Naive thymus-derived CD4-positive, alpha-beta T cell (primary cell): ENCODE data around the gene NAA16. TPM values are rescaled to one million over a fixed set of nuclear protein-coding genes. Genes with fewer than 3 reads are reported as not detected.

ENCODE experiments used
- ATAC-seq: fragments of 150-1000 bp; cut with Tn5 transposase; 2 replicates; pipeline ENCODE4 v1.10.0; 2021; ENCODE audit warnings: mild to moderate bottlenecking, moderate library complexity
- CTCF ChIA-PET: fragments of 350-600 bp; sonication (Branson Sonifier 250); formaldehyde crosslinking; loops from one replicate; lab custom pipeline; 2021; ENCODE audit warnings: antibody characterized with exemption; lab: Charles Lee
- POLR2A ChIA-PET: fragments of 350-600 bp; sonication (Branson Sonifier 250); formaldehyde crosslinking; loops from one replicate; lab custom pipeline; 2021; ENCODE audit warnings: antibody characterized with exemption, inconsistent platforms; lab: Charles Lee
- DNase-seq, 9 donors: peaks; one replicate each; pipeline versions ENCODE4 v3.0.0 to v3.0.0-alpha.2; 2020 to 2022; ENCODE audit warnings: mixed read lengths in 1 of 9
- H3K27ac ChIP-seq: one replicate; pipeline ENCODE4 v1.7.0; 2013; ENCODE audit warnings: mild to moderate bottlenecking, low read depth, low read length, moderate library complexity
- H3K27me3 ChIP-seq, 2 donors: one replicate each; pipeline ENCODE4 v1.7.0; 2013; ENCODE audit warnings: low read length in 2 of 2, mild to moderate bottlenecking in 2 of 2, moderate library complexity in 2 of 2; ENCODE audit not compliant: control insufficient read depth in 2 of 2, insufficient read depth in 2 of 2
- H3K36me3 ChIP-seq, 3 experiments: 1 replicate in 2 of 3; 2 replicates in 1 of 3; pipeline ENCODE4 v1.7.0; 2013; ENCODE audit warnings: low read length in 3 of 3, mild to moderate bottlenecking in 3 of 3, moderate library complexity in 1 of 3; ENCODE audit not compliant: insufficient read depth in 3 of 3, control insufficient read depth in 2 of 3
- H3K4me1 ChIP-seq, 2 donors: one replicate each; pipeline ENCODE4 v1.7.0; 2013; ENCODE audit warnings: low read length in 2 of 2, mild to moderate bottlenecking in 2 of 2, moderate library complexity in 1 of 2; ENCODE audit not compliant: control insufficient read depth in 2 of 2, insufficient read depth in 2 of 2
- H3K4me3 ChIP-seq: 2 replicates; pipeline ENCODE4 v1.7.0; 2013; ENCODE audit warnings: mild to moderate bottlenecking, low read length
- H3K9me3 ChIP-seq, 3 experiments: 1 replicate in 2 of 3; 2 replicates in 1 of 3; pipeline ENCODE4 v1.7.0; 2013; ENCODE audit warnings: low read length in 3 of 3; ENCODE audit not compliant: control insufficient read depth in 2 of 3
- H3K27ac Mint-ChIP-seq, 9 donors: one replicate each; pipeline ENCODE4 v1.8.0; 2020 to 2022; ENCODE audit warnings: mixed read lengths in 9 of 9, mild to moderate bottlenecking in 8 of 9, moderate library complexity in 5 of 9, inconsistent platforms in 2 of 9
- H3K27me3 Mint-ChIP-seq, 5 donors: one replicate each; pipeline ENCODE4 v1.8.0; 2021 to 2022; ENCODE audit warnings: mixed read lengths in 5 of 5, mild to moderate bottlenecking in 1 of 5
- H3K36me3 Mint-ChIP-seq, 5 donors: one replicate each; pipeline ENCODE4 v1.8.0; 2020 to 2022; ENCODE audit warnings: mixed read lengths in 5 of 5, mild to moderate bottlenecking in 3 of 5, inconsistent platforms in 1 of 5
- H3K4me1 Mint-ChIP-seq, 7 donors: one replicate each; pipeline ENCODE4 v1.8.0; 2020 to 2022; ENCODE audit warnings: mixed read lengths in 7 of 7, mild to moderate bottlenecking in 3 of 7, inconsistent platforms in 1 of 7
- H3K4me3 Mint-ChIP-seq, 10 donors: one replicate each; pipeline ENCODE4 v1.8.0; 2020 to 2022; ENCODE audit warnings: mild to moderate bottlenecking in 10 of 10, mixed read lengths in 10 of 10, moderate library complexity in 6 of 10, inconsistent platforms in 2 of 10
- H3K9me3 Mint-ChIP-seq, 11 donors: one replicate each; pipeline ENCODE4 v1.8.0; 2020 to 2022; ENCODE audit warnings: mixed read lengths in 11 of 11, mild to moderate bottlenecking in 4 of 11, inconsistent platforms in 1 of 11, moderate library complexity in 1 of 11
- intact Hi-C, 2 donors: fragments of 100-400 bp; cut with micrococcal nuclease; formaldehyde crosslinking; loops; one replicate each; pipeline ENCODE4 v1.15.1; 2023
- polyA plus RNA-seq, 2 donors: library from polyadenylated mRNA; unstranded; fragments of 300-500 nt; fragmentation: Illumina TruSeq; gene quantifications; one replicate each; pipeline ENCODE4 v1.2.3, GENCODE V29; 2021
- total RNA-seq, 6 experiments: library from RNA in 5 of 6; stranded (reverse) in 5 of 6; gene quantifications; 1 replicate in 5 of 6; 2 replicates in 1 of 6; pipeline ENCODE4 v1.2.3 and lab custom pipeline; 2021 to 2026

Gene NAA16
- total and polyA plus RNA-seq, 7 experiments from 2014 or later = 15.8 to 99.6 (median 49.4) TPM

DNA sequence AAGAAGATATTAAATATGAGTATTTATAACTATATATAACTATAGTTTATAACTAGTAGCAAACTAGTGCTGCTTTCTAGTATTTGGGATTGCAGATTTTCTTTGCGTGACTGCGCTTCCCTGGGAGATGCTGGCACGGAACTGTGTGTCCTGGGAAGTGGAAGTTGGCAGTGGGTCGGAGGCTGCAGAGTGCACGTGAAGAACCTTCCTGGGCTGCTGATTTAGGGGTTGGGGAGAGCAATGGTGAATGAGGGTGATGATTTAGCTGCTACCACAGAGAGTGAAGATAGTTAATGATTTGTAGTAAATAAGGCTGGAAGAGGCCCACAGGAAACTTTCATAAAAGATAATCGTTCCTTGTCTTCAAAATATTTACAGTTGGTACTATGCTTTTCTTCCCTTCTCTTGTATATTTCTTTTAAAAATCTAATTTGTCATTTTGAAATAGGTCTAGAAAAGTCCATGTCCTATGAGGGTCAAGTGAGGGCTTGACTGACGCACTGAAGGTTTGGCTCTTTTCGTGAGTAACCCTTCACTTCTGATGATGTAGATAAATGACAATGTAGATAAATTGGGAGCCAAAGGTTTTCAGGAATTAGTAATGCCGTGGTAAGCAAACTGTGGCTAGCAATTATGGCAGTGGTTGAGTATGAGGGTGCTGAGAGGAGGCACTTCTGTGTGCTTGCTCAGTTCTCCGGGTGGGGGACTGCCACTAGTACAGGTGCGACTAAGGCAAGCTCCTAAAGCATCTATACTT lies 3.0 kb upstream of the NAA16 start:
- peaks cover 4 to 34% (median 18%) of the 10 kb centered on the region in 7 donors for H3K4me1 Mint-ChIP-seq
- intact Hi-C loops = no loop called here
- Histone ChIP-seq H3K27me3 (no peaks in the 10 kb centered on the region), H3K4me3 (no peak overlapping the region), H3K4me1 (peaks cover 0 to 11% of the 10 kb centered on the region in 2 donors), H3K36me3 (peaks cover 0 to 14% (median 0%) of the 10 kb centered on the region in 3 experiments), H3K9me3 (no peaks in the 10 kb centered on the region), H3K27ac (no peak overlapping the region)
- H3K36me3 Mint-ChIP-seq = peaks cover 0 to 6% (median 2%) of the 10 kb centered on the region in 5 donors
- POLR2A ChIA-PET = no interaction called here
- ATAC-seq (no peak), DNase-seq (no peak)
- no peak overlapping the region for H3K27ac Mint-ChIP-seq
- peak overlapping the region in 1 of 10 donors; percentile 19 for H3K4me3 Mint-ChIP-seq
- peaks cover 0 to 5% (median 0%) of the 10 kb centered on the region in 11 donors for H3K9me3 Mint-ChIP-seq
- H3K27me3 Mint-ChIP-seq = peaks cover 0 to 8% (median 0%) of the 10 kb centered on the region in 5 donors
- CTCF ChIA-PET = no interaction called here

DNA sequence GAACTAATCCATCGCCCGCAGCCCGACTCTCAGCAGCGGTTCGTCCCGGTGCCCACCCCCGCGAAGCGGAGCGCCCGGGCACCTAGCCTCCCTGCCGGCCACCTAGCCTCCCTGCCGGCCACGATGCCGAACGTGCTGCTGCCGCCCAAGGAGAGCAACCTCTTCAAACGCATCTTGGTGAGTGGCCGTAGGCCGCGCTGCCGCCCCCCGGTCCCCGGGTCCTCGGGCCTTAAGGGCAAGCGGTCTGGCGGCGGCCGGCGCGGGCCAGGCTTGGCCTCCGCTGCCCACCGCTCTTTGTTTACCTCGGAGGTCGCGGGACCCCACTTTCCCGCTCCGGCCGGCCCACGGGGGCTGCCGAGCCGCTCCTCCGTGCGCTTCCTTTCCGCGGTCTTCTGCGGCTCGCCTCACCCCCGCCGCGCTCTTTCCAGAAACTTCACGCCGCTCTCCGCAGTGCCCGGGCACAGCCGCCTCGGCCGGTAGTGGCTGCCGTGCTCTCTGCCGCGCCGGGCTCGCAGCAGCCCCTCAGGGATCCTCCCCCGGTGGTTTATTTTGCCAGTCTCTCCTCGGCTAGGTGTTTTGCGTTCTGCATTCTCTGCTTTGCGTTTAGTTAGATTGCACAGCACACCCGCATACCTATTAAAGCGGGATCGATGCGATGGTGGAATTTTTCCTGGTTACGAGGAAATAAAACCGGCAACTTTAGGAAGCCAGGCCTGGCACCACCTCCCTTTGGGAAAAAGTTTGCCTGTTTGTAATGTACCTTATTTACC lies 524 bp downstream of the NAA16 start:
- CTCF ChIA-PET = no interaction called here
- peak overlapping the region; percentile 97 for H3K4me3 ChIP-seq

DNA sequence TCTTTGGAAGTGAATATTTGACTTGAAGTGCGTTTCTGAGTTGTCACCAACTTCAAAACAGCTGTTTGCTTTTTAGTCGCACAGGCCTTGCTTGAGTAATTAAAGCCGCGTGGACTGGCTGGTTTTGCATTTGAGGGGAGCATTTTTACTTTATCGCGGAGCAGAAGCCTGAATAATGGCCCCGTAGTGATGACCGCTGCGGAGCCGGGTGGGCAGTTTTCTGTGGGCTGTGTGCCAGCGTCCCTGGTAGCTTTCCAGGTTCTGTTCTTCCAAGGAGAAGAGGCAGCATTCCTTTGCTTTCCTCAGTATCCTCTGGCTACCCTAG lies 1.1 kb downstream of the NAA16 start:
- Histone ChIP-seq H3K4me1 (peaks cover 27 to 29% of the 10 kb centered on the region in 2 donors), H3K9me3 (no peaks in the 10 kb centered on the region), H3K4me3 (peak overlapping the region; percentile 97), H3K36me3 (peaks cover 0 to 14% (median 0%) of the 10 kb centered on the region in 3 experiments), H3K27me3 (no peaks in the 10 kb centered on the region), H3K27ac (peak overlapping the region; percentile 91)
- CTCF ChIA-PET = no interaction called here
- POLR2A ChIA-PET = interaction anchor here (0.5 to 2.5 kb wide), 11 partner anchors 12 to 186 kb away, joined by 3 to 12 read pairs (median 3); partner anchors contain the start of gene MTRF1
- intact Hi-C loops = loop anchor here (2.0 to 5.0 kb wide), 7 partner anchors 17 to 959 kb away; partner anchors contain the start of gene RGCC (in 1 of the 2)
- H3K4me3 Mint-ChIP-seq = peak overlapping the region; percentile 80 to 99 (median 98)
- H3K36me3 Mint-ChIP-seq = peaks cover 0 to 6% (median 6%) of the 10 kb centered on the region in 5 donors
- H3K4me1 Mint-ChIP-seq = peaks cover 15 to 58% (median 47%) of the 10 kb centered on the region in 7 donors
- ATAC-seq = no peak
- H3K9me3 Mint-ChIP-seq = peaks cover 0 to 5% (median 0%) of the 10 kb centered on the region in 11 donors
- no peaks in the 10 kb centered on the region for H3K27me3 Mint-ChIP-seq
- peak in 1 of 9 donors; percentile 33 for DNase-seq
- H3K27ac Mint-ChIP-seq = peak overlapping the region; percentile 76 to 96 (median 94)

More for the DNA sequence above, 524 bp downstream of the NAA16 start:
- Mint-ChIP-seq H3K27ac (peak overlapping the region; percentile 76 to 96 (median 95)), H3K4me3 (peak overlapping the region; percentile 80 to 99 (median 98)), H3K27me3 (no peaks in the 10 kb centered on the region), H3K36me3 (peaks cover 0 to 6% (median under 1%) of the 10 kb centered on the region in 5 donors), H3K4me1 (peaks cover 14 to 56% (median 43%) of the 10 kb centered on the region in 7 donors), H3K9me3 (peaks cover 0 to 5% (median 0%) of the 10 kb centered on the region in 11 donors)
- H3K4me1 ChIP-seq = peaks cover 26 to 29% of the 10 kb centered on the region in 2 donors
- H3K27me3 ChIP-seq = no peaks in the 10 kb centered on the region
- peak overlapping the region; percentile 91 for H3K27ac ChIP-seq
- DNase-seq (peak; percentile 39 to 65 (median 56)), ATAC-seq (peak; percentile 67)
- H3K9me3 ChIP-seq = no peaks in the 10 kb centered on the region
- POLR2A ChIA-PET = interaction anchor here (0.5 to 1.9 kb wide), 9 partner anchors 27 to 186 kb away, joined by 3 to 12 read pairs (median 3); partner anchors contain the start of gene MTRF1
- H3K36me3 ChIP-seq = peaks cover 0 to 14% (median 0%) of the 10 kb centered on the region in 3 experiments
- intact Hi-C loops = loop anchor here (1.0 to 5.0 kb wide), 17 partner anchors 17 to 959 kb away; partner anchors contain the start of genes KBTBD6 (in 2 of the 2), KBTBD7 (in 2 of the 2), MTRF1 (in 2 of the 2) and RGCC (in 2 of the 2)

DNA sequence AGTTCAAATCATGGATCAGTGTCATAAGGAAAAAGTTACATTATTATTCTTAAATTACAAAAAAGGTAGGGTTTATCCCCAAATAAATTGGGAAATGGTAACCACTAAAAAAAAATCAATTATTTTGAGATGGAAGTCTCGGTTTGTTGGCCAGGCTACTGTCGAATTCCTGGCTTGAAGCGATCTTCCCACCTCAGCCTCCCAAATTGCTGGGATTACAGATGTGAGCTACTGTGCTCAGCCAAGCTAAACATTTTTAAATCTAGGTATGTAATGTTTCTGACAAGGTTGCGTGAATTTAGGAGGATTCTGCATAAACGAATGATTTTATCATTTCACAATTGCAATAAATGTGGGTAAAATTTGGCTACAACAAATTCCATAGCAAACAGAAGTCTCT lies 2.0 kb downstream of the NAA16 start:
- ChIA-PET POLR2A (interaction anchor here (0.7 to 2.5 kb wide), 5 partner anchors 11 to 146 kb away, joined by 3 to 12 read pairs (median 7); no protein-coding TSS in a partner anchor), CTCF (no interaction called here)
- H3K4me1 ChIP-seq = peaks cover 29 to 33% of the 10 kb centered on the region in 2 donors
- H3K9me3 Mint-ChIP-seq = peaks cover 0 to 5% (median 0%) of the 10 kb centered on the region in 11 donors
- H3K27me3 ChIP-seq = no peaks in the 10 kb centered on the region
- H3K9me3 ChIP-seq = no peaks in the 10 kb centered on the region
- H3K27ac ChIP-seq = peak overlapping the region; percentile 91
- intact Hi-C loops = loop anchor here (1.0 to 5.0 kb wide), 8 partner anchors 8 to 958 kb away; partner anchors contain the start of gene RGCC (in 1 of the 2)
- peaks cover 20 to 67% (median 51%) of the 10 kb centered on the region in 7 donors for H3K4me1 Mint-ChIP-seq
- H3K4me3 Mint-ChIP-seq = peak overlapping the region; percentile 45 to 99 (median 97)
- H3K36me3 ChIP-seq = peaks cover 0 to 14% (median 0%) of the 10 kb centered on the region in 3 experiments
- H3K27me3 Mint-ChIP-seq = no peaks in the 10 kb centered on the region
- peak overlapping the region in 7 of 9 donors; percentile 22 to 94 (median 66) for H3K27ac Mint-ChIP-seq
- peaks cover 0 to 15% (median 10%) of the 10 kb centered on the region in 5 donors for H3K36me3 Mint-ChIP-seq
- H3K4me3 ChIP-seq = peak overlapping the region; percentile 42
- DNase-seq (no peak), ATAC-seq (no peak)

DNA sequence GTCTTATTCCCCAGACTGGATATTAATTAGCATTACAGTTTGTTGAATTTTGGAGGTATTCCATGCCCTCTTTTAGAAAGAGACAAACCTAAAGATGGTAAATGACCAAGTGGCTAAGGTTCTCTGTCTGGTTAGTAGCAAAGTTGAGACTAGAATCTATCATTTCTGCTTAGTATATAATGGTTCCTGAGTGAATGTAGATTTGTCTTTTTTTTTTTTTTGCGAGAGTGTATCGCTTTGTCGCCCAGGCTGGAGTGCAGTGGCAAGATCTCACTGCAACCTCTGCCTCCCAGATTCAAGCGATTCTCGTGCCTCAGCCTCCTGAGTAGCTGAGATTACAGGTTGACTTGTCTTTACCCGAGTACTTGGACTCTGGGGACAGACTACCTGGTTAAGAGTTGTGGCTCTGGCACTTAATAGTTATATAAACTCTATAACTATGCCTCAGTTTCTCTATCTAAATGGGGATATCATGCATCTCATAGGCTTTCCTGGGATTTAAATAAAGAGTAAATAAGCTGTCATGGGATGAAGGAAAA lies 2.7 kb downstream of the NAA16 start:
- Mint-ChIP-seq H3K27me3 (no peaks in the 10 kb centered on the region), H3K4me1 (peaks cover 20 to 72% (median 56%) of the 10 kb centered on the region in 7 donors), H3K4me3 (peak overlapping the region; percentile 55 to 99 (median 97)), H3K36me3 (peaks cover 0 to 18% (median 10%) of the 10 kb centered on the region in 5 donors), H3K9me3 (peaks cover 0 to 5% (median 0%) of the 10 kb centered on the region in 11 donors), H3K27ac (peak overlapping the region in 8 of 9 donors; percentile 26 to 79 (median 66))
- H3K27me3 ChIP-seq = no peaks in the 10 kb centered on the region
- peaks cover 29 to 34% of the 10 kb centered on the region in 2 donors for H3K4me1 ChIP-seq
- no peaks in the 10 kb centered on the region for H3K9me3 ChIP-seq
- DNase-seq (peak in 1 of 9 donors; percentile 14), ATAC-seq (no peak)
- CTCF ChIA-PET = interaction anchor here (0.7 kb wide), 1 partner anchor 100 kb away, joined by 3 read pairs; no protein-coding TSS in a partner anchor
- peaks cover 0 to 14% (median 0%) of the 10 kb centered on the region in 3 experiments for H3K36me3 ChIP-seq
- intact Hi-C loops = loop anchor here (1.0 to 5.0 kb wide), 8 partner anchors 8 to 957 kb away; partner anchors contain the start of gene RGCC (in 1 of the 2)
- POLR2A ChIA-PET = interaction anchor here (0.7 to 2.5 kb wide), 6 partner anchors 10 to 333 kb away, joined by 3 to 12 read pairs (median 5); no protein-coding TSS in a partner anchor
- peak overlapping the region; percentile 42 for H3K4me3 ChIP-seq
- peak overlapping the region; percentile 91 for H3K27ac ChIP-seq
